GM23338 (cell line): ENCODE measurements around the gene TNFAIP8L3. TPM values are rescaled to one million over a fixed set of nuclear protein-coding genes. Genes with fewer than 3 reads are reported as not detected.

Experiments used
- ATAC-seq: fragments of 200-7000 bp; cut with Tn5 transposase; 3 replicates; pipeline ENCODE4 v1.9.1; 2020
- DNase-seq: peaks from one replicate; pipeline ENCODE4 v3.0.0-alpha.2; 2015; ENCODE audit warnings: low spot score
- H2AFZ ChIP-seq: fragments of 200-600 bp; sonication (generic); 2 replicates; pipeline ENCODE4 v1.8.0; 2016; ENCODE audit warnings: antibody characterized with exemption, mild to moderate bottlenecking, moderate library complexity
- H3F3A ChIP-seq: fragments of 200-600 bp; sonication (generic); replicated peaks from 2 replicates; pipeline ENCODE4 v1.8.0; 2017; ENCODE audit warnings: antibody characterized with exemption, mixed run types, low read depth
- H3K27ac ChIP-seq: fragments of 200-600 bp; sonication (generic); 2 replicates; pipeline ENCODE4 v1.6.1; 2016; ENCODE audit warnings: low read depth
- H3K27me3 ChIP-seq: fragments of 200-600 bp; sonication (generic); 2 replicates; pipeline ENCODE4 v1.8.0; 2016; ENCODE audit warnings: mild to moderate bottlenecking, mixed run types, moderate library complexity; ENCODE audit not compliant: insufficient read depth
- H3K36me3 ChIP-seq: fragments of 200-600 bp; sonication (generic); 2 replicates; pipeline ENCODE4 v1.8.0; 2016; ENCODE audit warnings: mild to moderate bottlenecking; ENCODE audit not compliant: insufficient read depth
- H3K4me1 ChIP-seq: fragments of 200-600 bp; sonication (generic); 2 replicates; pipeline ENCODE4 v1.8.0; 2016; ENCODE audit warnings: mild to moderate bottlenecking, moderate library complexity; ENCODE audit not compliant: insufficient read depth
- H3K4me2 ChIP-seq: fragments of 200-600 bp; sonication (generic); 2 replicates; pipeline ENCODE4 v1.7.1; 2017; ENCODE audit warnings: mixed run types
- H3K4me3 ChIP-seq: fragments of 200-600 bp; sonication (generic); 2 replicates; pipeline ENCODE4 v1.6.1; 2016; ENCODE audit warnings: mixed run types
- H3K79me2 ChIP-seq: fragments of 200-600 bp; sonication (generic); replicated peaks from 2 replicates; pipeline ENCODE4 v1.8.0; 2017; ENCODE audit warnings: mild to moderate bottlenecking; ENCODE audit not compliant: insufficient read depth
- H3K9me2 ChIP-seq: fragments of 200-600 bp; sonication (generic); 2 replicates; pipeline ENCODE4 v1.8.0; 2017; ENCODE audit not compliant: insufficient read depth
- H4K20me1 ChIP-seq: fragments of 200-600 bp; sonication (generic); replicated peaks from 2 replicates; pipeline ENCODE4 v1.8.0; 2017; ENCODE audit warnings: mild to moderate bottlenecking; ENCODE audit not compliant: insufficient read depth
- H3K27ac Mint-ChIP-seq: 2 replicates; pipeline ENCODE4 v1.8.0; 2020; ENCODE audit warnings: inconsistent platforms, mild to moderate bottlenecking, moderate library complexity, mixed read lengths
- H3K27me3 Mint-ChIP-seq: 3 replicates; pipeline ENCODE4 v1.8.0; 2022; ENCODE audit warnings: low read depth, mild to moderate bottlenecking, moderate library complexity, mixed read lengths, inconsistent platforms; ENCODE audit not compliant: insufficient read depth, poor library complexity
- H3K36me3 Mint-ChIP-seq: 3 replicates; pipeline ENCODE4 v1.8.0; 2021; ENCODE audit warnings: low read depth, mild to moderate bottlenecking, inconsistent platforms, moderate library complexity, mixed read lengths
- H3K4me1 Mint-ChIP-seq: 3 replicates; pipeline ENCODE4 v1.8.0; 2020; ENCODE audit warnings: mild to moderate bottlenecking, inconsistent platforms, mixed read lengths
- H3K4me3 Mint-ChIP-seq: 3 replicates; pipeline ENCODE4 v1.8.0; 2021; ENCODE audit warnings: moderate library complexity, mild to moderate bottlenecking, inconsistent platforms, mixed read lengths
- H3K9me3 Mint-ChIP-seq: 3 replicates; pipeline ENCODE4 v1.8.0; 2020; ENCODE audit warnings: moderate library complexity, mild to moderate bottlenecking, inconsistent platforms, mixed read lengths
- EZH2phosphoT487 ChIP-seq: fragments of 200-600 bp; sonication (generic); IDR thresholded peaks from one replicate; pipeline ENCODE4 v1.8.1; 2018; ENCODE audit warnings: antibody characterized with exemption; ENCODE audit not compliant: unreplicated experiment
- POLR2AphosphoS5 ChIP-seq: IDR thresholded peaks from 2 replicates; pipeline ENCODE4 v1.6.1; 2016; ENCODE audit warnings: antibody characterized with exemption, low read depth
- STAT1 ChIP-seq: IDR thresholded peaks from one replicate; pipeline ENCODE4 v1.6.1; 2016; ENCODE audit warnings: antibody characterized with exemption; ENCODE audit not compliant: unreplicated experiment
- ZNF114 ChIP-seq: fragments of 250-450 bp; sonication (Bioruptor Pico); IDR thresholded peaks from 2 replicates; pipeline ENCODE4 v1.5.0; 2020; ENCODE audit warnings: mild to moderate bottlenecking, moderate library complexity
- ZNF331 ChIP-seq: fragments of 250-450 bp; sonication (Bioruptor Pico); IDR thresholded peaks from 2 replicates; pipeline ENCODE4 v1.5.0; 2020; ENCODE audit warnings: low read depth, mild to moderate bottlenecking, moderate library complexity
- ZNF462 ChIP-seq: fragments of 250-450 bp; sonication (Bioruptor Pico); IDR thresholded peaks from 2 replicates; pipeline ENCODE4 v1.5.0; 2020; ENCODE audit warnings: mild to moderate bottlenecking, moderate library complexity
- polyA plus RNA-seq: library from polyadenylated mRNA; unstranded; fragments of >200 nt; fragmentation: Nextera tagmentation; extraction: Ambion mirVana; gene quantifications from 2 replicates; pipeline ENCODE4 v1.2.1, GENCODE V29; 2016
- total RNA-seq: library from RNA; depleted of rRNA; stranded (reverse); fragments of >200 nt; shearing (Covaris generic); gene quantifications from 2 replicates; pipeline ENCODE4 v1.2.3, GENCODE V29; 2014
- TF ChIP-seq, protein P1 (sequence below), 2 experiments: fragments of 200-600 bp in 1 of 2; sonication (generic) in 1 of 2; conservative IDR thresholded peaks; 2 replicates each; pipeline versions ENCODE4 v1.5.1 to v1.6.1; 2016 to 2017; ENCODE audit warnings: antibody characterized with exemption in 2 of 2, low read depth in 2 of 2, mild to moderate bottlenecking in 2 of 2, moderate library complexity in 1 of 2
- TF ChIP-seq, protein P2 (sequence below): IDR thresholded peaks from 2 replicates; pipeline ENCODE4 v1.6.1; 2016; ENCODE audit warnings: antibody characterized with exemption

The TNFAIP8L3 gene
- total and polyA plus RNA-seq, 2 experiments from 2014 or later, result 0.23 to 0.31 TPM

DNA sequence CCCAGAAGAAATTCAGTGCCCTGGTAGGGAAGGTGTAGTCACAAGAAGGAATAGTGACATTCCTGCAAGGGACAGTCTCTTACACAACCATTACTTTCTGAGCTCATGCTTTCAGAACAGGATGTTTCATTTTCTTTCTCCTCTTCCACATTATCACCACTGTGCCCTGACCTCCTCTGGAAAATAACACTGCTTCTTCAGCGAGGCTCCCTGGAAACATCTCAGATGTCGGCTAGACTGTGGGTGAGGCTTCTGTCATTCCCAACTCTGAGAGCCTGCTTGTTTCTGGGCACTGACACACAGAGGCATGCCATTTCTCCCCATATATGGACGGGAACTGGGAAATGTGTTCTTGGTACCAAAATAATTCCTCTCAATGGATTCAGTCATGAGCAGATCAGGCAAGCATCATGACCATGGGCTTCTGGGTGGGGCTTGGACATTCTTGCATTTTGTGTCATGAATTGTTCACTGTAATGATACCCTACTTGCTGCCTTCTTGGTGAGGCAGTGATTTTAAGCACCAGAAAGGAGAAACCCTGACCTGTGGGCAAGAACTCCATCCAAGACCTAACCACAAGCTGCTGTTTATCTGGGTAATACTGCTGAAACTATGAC, 14.3 kb upstream of the TNFAIP8L3 start:
- Histone ChIP-seq H3K9me2 (no peaks in the 10 kb centered on the region), H2AFZ (no peak overlapping the region), H3K4me2 (no peak overlapping the region), H4K20me1 (no peaks in the 10 kb centered on the region; the same call in 1 of the 2 replicates), H3K4me1 (no peaks in the 10 kb centered on the region), H3K27me3 (no peaks in the 10 kb centered on the region), H3K36me3 (no peaks in the 10 kb centered on the region), H3K4me3 (no peak overlapping the region), H3K79me2 (no peaks in the 10 kb centered on the region), H3K27ac (no peak overlapping the region), H3F3A (no peaks in the 10 kb centered on the region)
- no peak for DNase-seq
- ATAC-seq, result no peak
- no peaks in the 10 kb centered on the region for H3K36me3 Mint-ChIP-seq
- no peaks in the 10 kb centered on the region for H3K9me3 Mint-ChIP-seq
- H3K27me3 Mint-ChIP-seq, result no peaks in the 10 kb centered on the region
- no peak overlapping the region for H3K4me3 Mint-ChIP-seq
- peaks cover 17% of the 10 kb centered on the region for H3K4me1 Mint-ChIP-seq
- no peak overlapping the region for H3K27ac Mint-ChIP-seq
- no peak for TF ChIP-seq EZH2phosphoT487
- no peak for TF ChIP-seq ZNF462
- TF ChIP-seq, protein P1, sequence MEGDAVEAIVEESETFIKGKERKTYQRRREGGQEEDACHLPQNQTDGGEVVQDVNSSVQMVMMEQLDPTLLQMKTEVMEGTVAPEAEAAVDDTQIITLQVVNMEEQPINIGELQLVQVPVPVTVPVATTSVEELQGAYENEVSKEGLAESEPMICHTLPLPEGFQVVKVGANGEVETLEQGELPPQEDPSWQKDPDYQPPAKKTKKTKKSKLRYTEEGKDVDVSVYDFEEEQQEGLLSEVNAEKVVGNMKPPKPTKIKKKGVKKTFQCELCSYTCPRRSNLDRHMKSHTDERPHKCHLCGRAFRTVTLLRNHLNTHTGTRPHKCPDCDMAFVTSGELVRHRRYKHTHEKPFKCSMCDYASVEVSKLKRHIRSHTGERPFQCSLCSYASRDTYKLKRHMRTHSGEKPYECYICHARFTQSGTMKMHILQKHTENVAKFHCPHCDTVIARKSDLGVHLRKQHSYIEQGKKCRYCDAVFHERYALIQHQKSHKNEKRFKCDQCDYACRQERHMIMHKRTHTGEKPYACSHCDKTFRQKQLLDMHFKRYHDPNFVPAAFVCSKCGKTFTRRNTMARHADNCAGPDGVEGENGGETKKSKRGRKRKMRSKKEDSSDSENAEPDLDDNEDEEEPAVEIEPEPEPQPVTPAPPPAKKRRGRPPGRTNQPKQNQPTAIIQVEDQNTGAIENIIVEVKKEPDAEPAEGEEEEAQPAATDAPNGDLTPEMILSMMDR (conservative IDR thresholded peaks at IDR 0.05; ENCODE audit: low read depth in 2 of 2), result no peak
- TF ChIP-seq ZNF114, result no peak
- no peak for TF ChIP-seq ZNF331
- TF ChIP-seq POLR2AphosphoS5, result no peak
- TF ChIP-seq, protein P2, sequence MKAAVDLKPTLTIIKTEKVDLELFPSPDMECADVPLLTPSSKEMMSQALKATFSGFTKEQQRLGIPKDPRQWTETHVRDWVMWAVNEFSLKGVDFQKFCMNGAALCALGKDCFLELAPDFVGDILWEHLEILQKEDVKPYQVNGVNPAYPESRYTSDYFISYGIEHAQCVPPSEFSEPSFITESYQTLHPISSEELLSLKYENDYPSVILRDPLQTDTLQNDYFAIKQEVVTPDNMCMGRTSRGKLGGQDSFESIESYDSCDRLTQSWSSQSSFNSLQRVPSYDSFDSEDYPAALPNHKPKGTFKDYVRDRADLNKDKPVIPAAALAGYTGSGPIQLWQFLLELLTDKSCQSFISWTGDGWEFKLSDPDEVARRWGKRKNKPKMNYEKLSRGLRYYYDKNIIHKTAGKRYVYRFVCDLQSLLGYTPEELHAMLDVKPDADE, result no peak
- no peak for TF ChIP-seq STAT1
